Endothelial cell (in vitro differentiated cells): Measurements from ENCODE around the gene LRRC59. TPM values are rescaled to one million over a fixed set of nuclear protein-coding genes. Genes with fewer than 3 reads are reported as not detected.
"Not testable (repeated sequence)": the region's sequence is repeated elsewhere in the genome, so short reads cannot be mapped to it uniquely, and the experiment has no call there.

Source experiments
- DNase-seq: peaks from one replicate; pipeline ENCODE4 v3.0.0; 2021; ENCODE audit warnings: low spot score
- H3K27ac Mint-ChIP-seq: one replicate; pipeline ENCODE4 v1.8.0; 2021; ENCODE audit warnings: mixed read lengths, inconsistent platforms; ENCODE audit not compliant: unreplicated experiment
- H3K27me3 Mint-ChIP-seq: one replicate; pipeline ENCODE4 v1.8.0; 2021; ENCODE audit warnings: mild to moderate bottlenecking, moderate library complexity, mixed read lengths, inconsistent platforms; ENCODE audit not compliant: unreplicated experiment
- H3K36me3 Mint-ChIP-seq: one replicate; pipeline ENCODE4 v1.8.0; 2021; ENCODE audit warnings: mild to moderate bottlenecking, low read depth, mixed read lengths, inconsistent platforms; ENCODE audit not compliant: unreplicated experiment
- H3K4me1 Mint-ChIP-seq: one replicate; pipeline ENCODE4 v1.8.0; 2021; ENCODE audit warnings: mild to moderate bottlenecking, mixed read lengths, inconsistent platforms; ENCODE audit not compliant: unreplicated experiment
- H3K4me3 Mint-ChIP-seq: one replicate; pipeline ENCODE4 v1.8.0; 2021; ENCODE audit warnings: mild to moderate bottlenecking, mixed read lengths, inconsistent platforms; ENCODE audit not compliant: unreplicated experiment
- H3K9me3 Mint-ChIP-seq: one replicate; pipeline ENCODE4 v1.8.0; 2021; ENCODE audit warnings: mixed read lengths, inconsistent platforms; ENCODE audit not compliant: unreplicated experiment
- total RNA-seq: library from RNA; stranded (reverse); fragmentation: NEBNext Ultra II Directional; extraction: Animal tissue kit (Norgen Biotek cat#: 25700); gene quantifications from one replicate; pipeline ENCODE4 v1.2.1, GENCODE V29; 2021; ENCODE audit not compliant: unreplicated experiment
- TF ChIP-seq, protein P1 (sequence below): fragments of 200-600 bp; sonication (generic); IDR thresholded peaks from one replicate; pipeline ENCODE4 v1.5.0; 2021; ENCODE audit warnings: antibody characterized with exemption; ENCODE audit not compliant: unreplicated experiment

LRRC59 gene
- total RNA-seq, 1 donor from 2014 or later: 64.2 TPM

DNA sequence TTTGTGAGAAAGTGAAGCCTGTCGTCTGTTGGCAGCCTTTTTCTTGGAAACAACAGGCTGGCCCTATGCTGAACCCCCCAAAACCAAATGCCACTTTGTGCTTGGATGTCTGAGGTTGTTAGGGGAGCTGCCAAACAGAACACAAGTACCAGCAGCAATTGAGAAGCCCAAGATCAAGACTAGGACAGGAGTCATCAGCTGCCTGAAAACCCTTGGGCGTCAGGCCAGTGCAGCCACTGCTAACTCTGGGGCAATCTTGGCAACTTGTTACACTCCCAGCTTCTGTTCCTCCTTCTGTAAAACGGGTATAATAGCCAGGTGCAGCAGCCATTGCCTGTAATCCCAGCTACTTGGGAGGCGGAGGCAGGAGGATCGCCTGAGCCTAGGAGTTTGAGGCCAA is 9.3 kb upstream of the LRRC59 start:
- Mint-ChIP-seq H3K27ac (no peak overlapping the region), H3K9me3 (no peaks in the 10 kb centered on the region), H3K4me1 (peaks cover 5% of the 10 kb centered on the region), H3K36me3 (no peaks in the 10 kb centered on the region), H3K27me3 (no peaks in the 10 kb centered on the region), H3K4me3 (no peak overlapping the region)
- DNase-seq: no peak
- TF ChIP-seq, protein P1, sequence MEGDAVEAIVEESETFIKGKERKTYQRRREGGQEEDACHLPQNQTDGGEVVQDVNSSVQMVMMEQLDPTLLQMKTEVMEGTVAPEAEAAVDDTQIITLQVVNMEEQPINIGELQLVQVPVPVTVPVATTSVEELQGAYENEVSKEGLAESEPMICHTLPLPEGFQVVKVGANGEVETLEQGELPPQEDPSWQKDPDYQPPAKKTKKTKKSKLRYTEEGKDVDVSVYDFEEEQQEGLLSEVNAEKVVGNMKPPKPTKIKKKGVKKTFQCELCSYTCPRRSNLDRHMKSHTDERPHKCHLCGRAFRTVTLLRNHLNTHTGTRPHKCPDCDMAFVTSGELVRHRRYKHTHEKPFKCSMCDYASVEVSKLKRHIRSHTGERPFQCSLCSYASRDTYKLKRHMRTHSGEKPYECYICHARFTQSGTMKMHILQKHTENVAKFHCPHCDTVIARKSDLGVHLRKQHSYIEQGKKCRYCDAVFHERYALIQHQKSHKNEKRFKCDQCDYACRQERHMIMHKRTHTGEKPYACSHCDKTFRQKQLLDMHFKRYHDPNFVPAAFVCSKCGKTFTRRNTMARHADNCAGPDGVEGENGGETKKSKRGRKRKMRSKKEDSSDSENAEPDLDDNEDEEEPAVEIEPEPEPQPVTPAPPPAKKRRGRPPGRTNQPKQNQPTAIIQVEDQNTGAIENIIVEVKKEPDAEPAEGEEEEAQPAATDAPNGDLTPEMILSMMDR: no peak

GRCh38 chr17:50405351-50405750 is 8.0 kb upstream of the LRRC59 start:
- DNase-seq, H3K27me3 Mint-ChIP-seq, H3K4me1 Mint-ChIP-seq, H3K4me3 Mint-ChIP-seq, H3K36me3 Mint-ChIP-seq, H3K9me3 Mint-ChIP-seq, H3K27ac Mint-ChIP-seq: not testable (repeated sequence)

DNA sequence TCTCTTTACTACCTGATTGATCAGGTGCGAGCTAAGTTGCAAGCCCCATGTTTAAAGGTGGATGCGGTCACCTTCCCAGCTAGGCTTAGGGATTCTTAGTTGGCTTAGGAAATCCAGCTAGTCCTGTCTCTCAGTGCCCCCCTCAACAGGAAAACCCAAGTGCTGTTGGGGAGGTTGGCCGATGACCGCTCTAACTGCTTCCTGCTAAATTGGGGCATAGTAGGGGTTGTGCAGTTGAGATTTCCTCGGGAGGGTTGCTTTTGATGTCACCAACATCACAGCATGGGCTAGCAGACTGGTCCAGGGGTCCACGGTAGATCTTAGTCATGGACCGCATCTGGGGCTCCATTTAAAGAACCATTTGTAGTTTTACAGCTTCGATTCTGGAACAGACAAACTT is 2.3 kb upstream of the LRRC59 start:
- not testable (repeated sequence) for H3K36me3 Mint-ChIP-seq, DNase-seq, H3K9me3 Mint-ChIP-seq, H3K27ac Mint-ChIP-seq, H3K4me3 Mint-ChIP-seq
- Mint-ChIP-seq H3K4me1 (peaks cover 18% of the 10 kb centered on the region), H3K27me3 (peaks cover 12% of the 10 kb centered on the region)

- H3K36me3 Mint-ChIP-seq: not testable (repeated sequence)
- H3K4me1 Mint-ChIP-seq: peaks cover 13% of the 10 kb centered on the region
- peak overlapping the region; percentile 72 for H3K4me3 Mint-ChIP-seq
Measured at GRCh38 chr17:50398672-50399071, 1.3 kb upstream of the LRRC59 start.

DNA sequence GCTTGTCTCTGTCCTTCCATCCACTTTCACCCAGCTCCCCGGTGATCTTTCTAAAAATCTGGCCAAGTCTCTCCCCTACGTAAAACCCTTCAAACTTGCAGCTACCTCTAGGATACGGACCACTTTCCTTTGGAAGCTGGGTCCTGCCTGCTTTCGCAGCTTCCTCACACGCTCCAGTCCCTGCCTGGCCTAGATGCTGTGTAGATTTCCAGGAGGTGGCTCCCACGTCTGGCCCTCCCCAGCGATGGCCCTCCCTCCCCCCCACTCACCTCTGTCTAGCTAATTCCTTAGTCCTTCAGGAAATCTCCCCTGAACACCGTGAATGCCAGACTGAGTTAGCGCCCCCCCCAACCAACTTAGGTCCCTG is 579 bp upstream of the LRRC59 start:
- Mint-ChIP-seq H3K27ac (peak overlapping the region; percentile 59), H3K27me3 (peaks cover 12% of the 10 kb centered on the region), H3K4me1 (peaks cover 13% of the 10 kb centered on the region), H3K9me3 (no peaks in the 10 kb centered on the region), H3K4me3 (peak overlapping the region; percentile 89), H3K36me3 (peaks cover 16% of the 10 kb centered on the region)
- TF ChIP-seq, protein P1: no peak
- DNase-seq: no peak

More at GRCh38 chr17:50398672-50399071, 1.3 kb upstream of the LRRC59 start:
- H3K27me3 Mint-ChIP-seq: peaks cover 12% of the 10 kb centered on the region
- not testable (repeated sequence) for H3K9me3 Mint-ChIP-seq, H3K27ac Mint-ChIP-seq, DNase-seq

DNA sequence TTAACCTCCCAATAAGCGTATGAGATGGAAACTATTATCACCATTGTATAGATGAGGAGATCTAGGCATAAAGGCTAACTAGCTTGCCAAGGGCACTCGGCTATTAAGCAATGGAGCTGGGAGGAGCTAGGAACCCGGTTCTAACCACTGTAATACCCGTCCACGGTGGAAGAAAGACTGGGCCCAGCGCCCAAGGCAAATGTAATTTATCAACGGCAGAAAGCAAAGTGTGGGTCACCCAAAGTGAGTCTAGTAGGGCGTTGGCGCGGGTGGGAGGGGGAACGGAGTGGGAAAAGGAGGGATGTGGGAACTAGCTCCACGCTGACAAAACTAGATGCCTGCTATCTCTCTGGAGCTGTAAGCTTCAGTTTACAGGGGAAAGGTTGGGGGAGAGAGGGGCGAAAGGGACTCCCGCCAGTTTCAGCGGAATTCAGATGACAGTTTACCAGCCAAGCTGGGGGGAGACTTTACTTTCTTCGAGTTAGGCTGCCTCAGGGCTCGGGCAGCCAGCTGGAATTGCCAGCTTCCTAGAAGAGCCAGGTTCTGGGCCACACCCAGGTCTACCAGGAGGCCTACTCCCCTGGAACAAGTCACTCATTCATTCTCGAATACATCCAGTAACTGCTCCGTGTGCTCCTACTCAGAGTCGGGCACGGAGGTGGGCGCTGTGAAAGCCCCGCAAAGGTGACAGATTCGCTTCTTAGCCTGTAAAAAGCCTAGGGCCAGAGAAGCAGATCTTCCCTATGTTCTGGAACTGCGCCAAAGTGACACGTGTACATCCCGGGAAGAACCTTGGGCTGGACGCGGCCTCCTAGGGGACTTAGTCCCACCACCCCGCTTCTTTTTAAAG is 837 bp downstream of the LRRC59 start:
- Mint-ChIP-seq H3K27me3 (peaks cover 13% of the 10 kb centered on the region), H3K27ac (peak overlapping the region; percentile 81)
- no peak for DNase-seq

More for the DNA sequence above, 837 bp downstream of the LRRC59 start:
- H3K9me3 Mint-ChIP-seq: no peaks in the 10 kb centered on the region
- H3K4me3 Mint-ChIP-seq: peak overlapping the region; percentile 89
- H3K4me1 Mint-ChIP-seq: peaks cover 13% of the 10 kb centered on the region
- peaks cover 20% of the 10 kb centered on the region for H3K36me3 Mint-ChIP-seq
- TF ChIP-seq, protein P1: no peak
